GM18505 (cell line): Measurements from ENCODE around the gene IQSEC1.
A peak's percentile ranks its signal among the peaks of the same experiment; 100 is the strongest.

Experiments
- ATAC-seq: cut with Tn5 transposase; IDR thresholded peaks from one replicate; pipeline ENCODE4 v1.9.1; 2021; ENCODE audit not compliant: unreplicated experiment
- POLR2A ChIP-seq: IDR thresholded peaks from 4 replicates; pipeline ENCODE4 v1.6.1; 2011; ENCODE audit warnings: borderline replicate concordance; ENCODE audit not compliant: insufficient read depth, insufficient read length; ENCODE audit errors: extremely low read depth

Gene IQSEC1

DNA sequence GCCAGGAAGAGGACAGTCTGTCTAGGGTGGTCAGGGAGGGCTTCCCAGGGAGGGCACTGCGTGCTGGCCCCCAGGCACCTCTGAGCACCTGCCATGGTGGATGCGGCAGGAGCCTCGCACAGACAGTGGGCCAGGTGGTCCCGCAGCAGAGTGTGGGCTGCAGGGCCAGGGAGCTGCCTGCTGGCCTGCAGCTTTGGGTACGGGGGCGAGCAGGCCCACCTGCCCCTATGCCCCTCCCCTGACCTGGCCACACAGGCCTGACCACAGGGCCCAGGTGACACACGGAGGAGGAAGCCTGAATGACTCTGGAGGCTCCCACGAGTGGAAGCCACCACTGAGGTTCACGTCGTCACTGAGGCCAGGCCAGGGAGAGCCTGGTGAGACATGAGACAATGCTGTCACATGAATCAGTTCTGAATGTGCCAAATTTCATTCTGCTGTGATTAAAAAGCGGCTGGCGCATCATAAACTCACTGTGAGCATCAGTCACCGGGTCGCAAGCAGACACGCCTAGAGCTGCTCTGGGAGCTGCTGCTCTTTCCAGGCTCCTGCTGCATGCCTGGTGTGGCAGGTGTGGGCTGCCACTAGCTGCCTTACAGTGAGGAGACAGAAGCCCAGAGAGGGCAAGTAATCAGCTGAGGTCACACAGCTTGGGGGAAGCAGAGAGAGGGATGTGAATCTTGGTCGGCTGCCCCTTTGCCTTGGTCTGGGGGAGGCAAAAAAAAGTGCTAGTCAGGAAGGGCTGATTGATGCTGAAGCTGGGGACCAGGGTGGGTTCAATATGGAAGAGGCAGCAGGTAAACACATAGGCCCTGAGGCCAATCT is 39.5 kb upstream of the IQSEC1 start:
- ATAC-seq = no peak
- TF ChIP-seq POLR2A = no peak

DNA sequence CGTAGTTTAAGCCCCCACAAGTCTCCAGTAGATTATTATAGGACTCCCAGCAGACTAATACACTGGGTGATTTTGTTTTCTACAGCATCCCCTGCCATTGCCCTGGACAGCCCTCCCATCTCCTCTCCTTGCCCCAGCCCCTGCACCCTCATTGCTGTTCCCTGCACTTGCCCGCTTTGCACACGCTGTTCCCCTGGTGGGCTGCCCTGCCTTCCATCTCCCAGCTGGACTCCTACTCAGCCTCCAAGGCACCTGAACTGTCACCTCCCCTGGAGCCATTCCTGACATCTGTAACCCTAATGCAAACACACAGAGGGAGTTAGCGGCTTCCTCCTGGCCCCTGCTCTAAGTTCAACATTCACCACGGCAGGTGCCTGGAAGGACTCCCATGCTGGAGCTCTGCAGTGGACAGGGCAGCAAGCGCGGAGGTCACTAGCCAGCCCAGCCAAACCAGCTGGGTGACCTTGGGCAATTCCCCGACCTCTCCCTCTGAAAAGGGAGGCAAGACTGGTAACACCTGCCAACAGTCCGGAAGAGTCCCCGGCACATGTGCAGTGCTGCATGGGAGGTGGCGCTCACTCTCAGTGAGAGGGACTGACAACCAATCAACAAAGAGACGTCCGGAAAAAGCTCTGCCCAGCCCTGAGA is 38.8 kb upstream of the IQSEC1 start:
- no peak for ATAC-seq
- no peak for TF ChIP-seq POLR2A

- TF ChIP-seq POLR2A = no peak
- ATAC-seq = peak; percentile 43
Measured at GRCh38 chr3:13111173-13111872, 38.1 kb upstream of the IQSEC1 start.

DNA sequence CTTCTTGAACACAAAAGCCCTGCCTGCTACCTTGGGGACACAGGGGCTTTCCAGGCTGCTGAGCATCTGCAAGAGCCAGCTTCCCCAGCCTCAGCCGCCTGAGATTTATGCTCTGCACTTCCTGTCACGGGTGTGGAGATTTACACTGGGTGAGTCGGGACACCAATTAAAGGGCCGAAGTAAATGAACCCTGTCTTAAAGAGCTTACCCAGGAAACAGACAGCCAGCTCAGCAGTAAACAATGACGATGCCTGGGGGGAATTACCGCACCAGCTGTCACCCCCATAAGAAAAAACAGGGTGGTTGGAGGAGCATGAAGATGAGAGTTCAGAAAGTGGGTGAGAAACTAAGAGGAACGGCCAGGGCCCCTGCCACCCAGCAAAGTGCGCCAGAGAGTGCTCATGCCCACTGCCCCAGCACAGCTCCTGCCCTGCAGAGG is 37.5 kb upstream of the IQSEC1 start:
- TF ChIP-seq POLR2A = no peak
- peak; percentile 74 for ATAC-seq

- ATAC-seq = no peak
- TF ChIP-seq POLR2A = no peak
Measured at GRCh38 chr3:13109516-13109915, 36.3 kb upstream of the IQSEC1 start.

- ATAC-seq = no peak
- no peak for TF ChIP-seq POLR2A
Measured at GRCh38 chr3:13108861-13109260, 35.6 kb upstream of the IQSEC1 start.

GRCh38 chr3:13107661-13108060 is 34.4 kb upstream of the IQSEC1 start:
- no peak for TF ChIP-seq POLR2A
- no peak for ATAC-seq

DNA sequence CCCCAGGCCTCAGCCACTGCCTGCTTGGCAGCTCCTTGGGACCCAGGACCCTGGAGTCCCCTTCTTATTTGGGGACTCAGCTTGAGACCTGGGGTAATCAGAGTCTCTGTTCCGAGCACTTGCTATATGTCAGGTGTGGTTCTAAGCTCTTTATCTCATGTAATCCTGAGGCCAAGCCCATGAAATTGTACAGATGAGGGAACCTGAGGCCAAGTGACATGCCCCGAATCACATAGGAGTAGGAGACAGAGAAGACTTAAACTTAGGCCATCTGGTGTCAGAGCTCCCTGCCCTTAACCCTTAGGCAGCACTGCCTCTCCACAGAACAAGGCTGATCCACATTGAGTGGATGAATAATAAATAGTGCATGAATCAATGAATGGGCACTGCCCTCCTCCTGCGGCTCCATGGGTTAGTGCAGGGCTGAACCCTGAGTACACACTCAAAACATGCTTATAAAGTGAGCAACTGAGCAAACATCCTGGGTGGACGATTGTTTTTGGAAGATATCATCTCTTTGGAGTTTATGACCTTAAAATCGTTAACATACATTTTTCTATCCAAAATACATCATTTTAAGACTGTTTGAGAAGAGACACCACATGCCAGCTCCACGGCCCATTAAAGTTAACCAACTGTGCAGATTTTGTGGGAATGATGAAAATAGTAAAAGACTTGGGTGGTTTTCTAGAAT is 33.2 kb upstream of the IQSEC1 start:
- no peak for ATAC-seq
- no peak for TF ChIP-seq POLR2A

DNA sequence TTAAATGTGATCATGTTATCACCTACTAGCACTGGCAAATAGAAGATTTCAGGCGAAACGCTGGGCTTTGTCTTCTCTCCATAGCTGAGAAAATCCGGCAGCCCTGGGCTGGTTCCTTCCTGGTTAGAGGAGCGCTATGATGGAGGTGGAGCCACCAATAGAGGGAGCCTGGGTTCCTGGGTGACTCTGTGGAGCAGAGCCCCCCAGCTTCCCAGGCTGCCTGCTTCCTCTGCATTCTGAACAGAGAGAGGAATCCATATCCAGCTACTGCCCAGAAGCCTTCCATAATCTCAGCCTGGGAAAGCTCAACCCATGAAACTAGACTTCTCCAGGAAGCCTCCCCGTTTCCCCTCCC is 32.6 kb upstream of the IQSEC1 start:
- no peak for TF ChIP-seq POLR2A
- no peak for ATAC-seq

DNA sequence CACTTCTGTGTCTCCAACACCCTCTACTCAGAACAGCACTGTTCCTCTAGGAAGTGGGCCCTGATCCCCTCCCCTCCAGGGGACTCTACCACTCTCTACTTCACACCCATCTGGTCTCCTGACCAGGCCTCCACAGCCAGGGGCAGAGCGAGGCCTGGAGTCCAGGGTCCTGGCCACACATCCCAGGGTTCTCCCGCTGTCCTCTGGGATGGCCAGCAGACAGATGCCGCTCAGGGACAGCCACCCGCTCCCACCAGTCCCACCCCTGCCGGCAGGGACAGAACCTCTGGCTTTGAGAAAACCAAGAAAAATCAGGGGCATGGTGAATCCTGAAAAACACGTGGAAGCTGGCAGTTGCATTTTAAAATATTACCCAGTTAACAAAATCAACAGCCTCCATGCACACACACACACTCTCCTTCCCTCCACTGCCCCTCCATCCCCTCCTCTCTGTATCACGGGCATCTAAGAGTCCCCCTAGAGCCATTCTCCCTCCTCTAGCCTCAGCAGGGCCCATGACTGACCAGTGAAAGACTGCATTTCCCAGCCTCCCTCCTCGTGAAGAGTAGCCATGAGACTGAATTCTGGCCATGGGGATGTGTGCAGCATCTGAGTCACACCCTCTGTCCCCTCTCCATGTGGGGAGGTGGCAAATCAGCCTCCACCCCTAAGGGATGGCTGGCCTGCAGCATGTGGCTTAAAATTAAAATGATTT is 32.1 kb upstream of the IQSEC1 start:
- no peak for ATAC-seq

DNA sequence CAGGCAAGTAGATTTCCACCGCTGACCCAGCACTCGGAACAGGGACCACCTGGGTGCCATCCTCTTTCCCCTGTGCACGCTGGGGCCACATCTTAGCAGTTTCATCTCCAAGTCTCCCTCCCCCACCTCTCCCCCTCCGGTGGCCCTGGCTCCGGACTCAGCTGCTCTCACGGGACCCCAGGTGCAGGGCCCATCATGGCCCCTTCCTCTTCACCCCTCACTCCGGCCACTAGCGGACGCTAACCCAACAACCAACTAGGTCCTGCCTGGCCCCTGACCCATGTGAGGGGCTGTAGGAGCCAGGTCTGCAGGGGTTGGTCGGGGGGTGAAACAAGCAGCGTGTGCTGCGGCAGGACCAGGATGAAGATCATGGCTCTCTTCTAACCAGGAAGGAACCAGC is 31.3 kb upstream of the IQSEC1 start:
- no peak for TF ChIP-seq POLR2A
- no peak for ATAC-seq

More for the DNA sequence above, 32.1 kb upstream of the IQSEC1 start:
- no peak for TF ChIP-seq POLR2A

DNA sequence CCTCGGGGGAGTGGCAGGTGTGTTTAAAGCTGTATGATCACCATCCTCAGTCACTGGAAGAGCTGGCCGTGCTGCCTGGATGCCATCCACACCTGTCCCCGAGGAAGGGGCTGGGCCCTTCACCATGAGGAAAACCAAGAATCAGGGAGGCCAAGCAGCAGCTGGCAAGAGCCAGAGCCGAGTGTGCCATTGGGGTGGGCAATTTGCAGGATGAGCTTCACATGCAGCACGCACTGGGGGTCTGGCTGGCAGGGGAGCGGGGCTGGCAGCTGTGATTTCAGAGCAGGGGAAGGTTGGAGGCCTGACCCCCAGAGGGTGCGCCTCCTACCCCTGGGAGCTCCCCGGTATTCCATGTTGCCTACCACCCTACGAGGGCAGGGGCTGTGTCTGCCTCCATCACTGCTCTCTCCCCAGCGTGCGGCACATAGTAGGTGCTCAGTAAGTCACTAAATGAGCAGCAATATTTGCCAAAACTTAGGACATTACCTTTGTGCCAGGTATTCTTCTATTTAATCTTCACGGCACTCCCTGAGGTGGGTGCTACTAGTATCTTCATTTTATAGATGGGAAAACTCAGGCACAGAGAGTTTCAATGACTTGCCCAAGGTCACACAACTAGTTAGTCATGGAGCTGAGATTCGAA is 30.3 kb upstream of the IQSEC1 start:
- no peak for ATAC-seq
- TF ChIP-seq POLR2A = no peak
